HL-60 (cell line): ENCODE results near the gene ETFBKMT.

Source experiments
- CTCF ChIP-seq: IDR thresholded peaks from one replicate; pipeline ENCODE4 v1.5.1; 2011; ENCODE audit warnings: low read length, control low read depth, inconsistent platforms; ENCODE audit not compliant: insufficient read depth
- GABPA ChIP-seq: IDR thresholded peaks from 2 replicates; pipeline ENCODE4 v1.6.1; 2012; ENCODE audit warnings: low read depth

- TF ChIP-seq CTCF (no peak), GABPA (no peak)
Measured at GRCh38 chr12:31715283-31715825, 55.9 kb downstream of the ETFBKMT start.
